Trophoblast cell (in vitro differentiated cells and primary cell): ENCODE results near the gene CCNDBP1.
"Not testable (repeated sequence)": the region's sequence is repeated elsewhere in the genome, so short reads cannot be mapped to it uniquely, and the experiment has no call there.

ENCODE experiments used
- DNase-seq, 2 donors: peaks; one replicate each; pipeline ENCODE4 v3.0.0-alpha.2; 2016
- H2AFZ ChIP-seq: 2 replicates; pipeline ENCODE4 v1.6.1; 2013; ENCODE audit warnings: low read length, moderate library complexity, mild to moderate bottlenecking; ENCODE audit not compliant: insufficient read depth, poor library complexity
- H2AK5ac ChIP-seq: 2 replicates; pipeline ENCODE4 v1.6.1; 2013; ENCODE audit warnings: mild to moderate bottlenecking, low read length
- H2BK120ac ChIP-seq: 2 replicates; pipeline ENCODE4 v1.6.1; 2013; ENCODE audit warnings: low read length, mild to moderate bottlenecking, moderate library complexity; ENCODE audit not compliant: insufficient read depth, poor library complexity
- H2BK12ac ChIP-seq: 2 replicates; pipeline ENCODE4 v1.6.1; 2013; ENCODE audit warnings: mild to moderate bottlenecking, low read length, moderate library complexity
- H2BK5ac ChIP-seq: 2 replicates; pipeline ENCODE4 v1.6.1; 2013; ENCODE audit warnings: low read length, low read depth, moderate library complexity, mild to moderate bottlenecking; ENCODE audit not compliant: poor library complexity
- H3K14ac ChIP-seq: 2 replicates; pipeline ENCODE4 v1.6.1; 2013; ENCODE audit warnings: mild to moderate bottlenecking, low read length
- H3K18ac ChIP-seq: 2 replicates; pipeline ENCODE4 v1.6.1; 2013; ENCODE audit warnings: mild to moderate bottlenecking, low read length
- H3K23ac ChIP-seq: 2 replicates; pipeline ENCODE4 v1.6.1; 2013; ENCODE audit warnings: low read length
- H3K27ac ChIP-seq: 2 replicates; pipeline ENCODE4 v1.5.1; 2013; ENCODE audit warnings: low read depth, mild to moderate bottlenecking, inconsistent platforms, low read length, moderate library complexity
- H3K27me3 ChIP-seq: 2 replicates; pipeline ENCODE4 v1.6.1; 2013; ENCODE audit warnings: inconsistent platforms, mild to moderate bottlenecking, low read length, moderate library complexity; ENCODE audit not compliant: insufficient read depth
- H3K36me3 ChIP-seq, 2 experiments: 1 replicate in 1 of 2; 2 replicates in 1 of 2; pipeline ENCODE4 v1.6.1; 2013; ENCODE audit warnings: low read length in 2 of 2, mild to moderate bottlenecking in 2 of 2, moderate library complexity in 1 of 2; ENCODE audit not compliant: insufficient read depth in 2 of 2, control insufficient read depth in 1 of 2
- H3K4ac ChIP-seq: 2 replicates; pipeline ENCODE4 v1.6.1; 2013; ENCODE audit warnings: low read depth, mild to moderate bottlenecking, low read length, moderate library complexity
- H3K4me1 ChIP-seq, 2 experiments: 1 replicate in 1 of 2; 2 replicates in 1 of 2; pipeline ENCODE4 v1.6.1; 2013; ENCODE audit warnings: low read length in 2 of 2, mild to moderate bottlenecking in 2 of 2, moderate library complexity in 1 of 2; ENCODE audit not compliant: insufficient read depth in 2 of 2, control insufficient read depth in 1 of 2
- H3K4me2 ChIP-seq: 2 replicates; pipeline ENCODE4 v1.6.1; 2013; ENCODE audit warnings: inconsistent platforms, mild to moderate bottlenecking, low read length, moderate library complexity
- H3K4me3 ChIP-seq: 2 replicates; pipeline ENCODE4 v1.5.1; 2013; ENCODE audit warnings: mild to moderate bottlenecking, low read depth, low read length, inconsistent platforms
- H3K79me1 ChIP-seq: one replicate; pipeline ENCODE4 v1.6.1; 2013; ENCODE audit warnings: low read length
- H3K79me2 ChIP-seq: 2 replicates; pipeline ENCODE4 v1.6.1; 2013; ENCODE audit warnings: low read length, mild to moderate bottlenecking; ENCODE audit not compliant: control insufficient read depth, insufficient read depth, poor library complexity
- H3K9ac ChIP-seq: 2 replicates; pipeline ENCODE4 v1.6.1; 2013; ENCODE audit warnings: mild to moderate bottlenecking, low read length
- H3K9me3 ChIP-seq: 2 replicates; pipeline ENCODE4 v1.6.1; 2013; ENCODE audit warnings: low read depth, mild to moderate bottlenecking, control low read depth, inconsistent platforms, low read length; ENCODE audit not compliant: insufficient read depth
- H4K12ac ChIP-seq: 2 replicates; pipeline ENCODE4 v1.6.1; 2013; ENCODE audit warnings: low read depth, mild to moderate bottlenecking, low read length, moderate library complexity
- H4K8ac ChIP-seq: 2 replicates; pipeline ENCODE4 v1.6.1; 2013; ENCODE audit warnings: low read depth, mild to moderate bottlenecking, low read length, moderate library complexity
- H4K91ac ChIP-seq: one replicate; pipeline ENCODE4 v1.6.1; 2013; ENCODE audit warnings: low read depth, mild to moderate bottlenecking, low read length, moderate library complexity
- WGBS: extraction: QIAGEN DNeasy Blood & Tissue Kit; methylation state at CpG from one replicate; pipeline ENCODE4 v1.1.7; 2013; ENCODE audit warnings: missing lambda C conversion rate; ENCODE audit not compliant: insufficient read length, insufficient coverage; ENCODE audit errors: extremely low coverage; 5-methylcytosine and 5-hydroxymethylcytosine counted together

The CCNDBP1 gene

DNA sequence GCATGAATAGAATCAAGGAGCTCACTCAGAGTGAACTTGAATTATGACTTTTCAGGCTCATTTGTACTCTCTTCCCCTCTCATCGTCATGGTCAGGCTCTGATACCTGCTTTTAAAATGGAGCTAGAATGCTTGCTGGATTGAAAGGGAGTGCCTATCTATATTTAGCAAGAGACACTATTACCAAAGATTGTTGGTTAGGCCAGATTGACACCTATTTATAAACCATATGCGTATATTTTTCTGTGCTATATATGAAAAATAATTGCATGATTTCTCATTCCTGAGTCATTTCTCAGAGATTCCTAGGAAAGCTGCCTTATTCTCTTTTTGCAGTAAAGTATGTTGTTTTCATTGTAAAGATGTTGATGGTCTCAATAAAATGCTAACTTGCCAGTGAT, 9.6 kb downstream of the CCNDBP1 start:
- Histone ChIP-seq H2BK5ac (no peak overlapping the region), H3K4ac (no peak overlapping the region), H2BK12ac (no peak overlapping the region), H3K9ac (no peak overlapping the region), H4K12ac (no peak overlapping the region), H2AK5ac (no peak overlapping the region), H3K36me3 (peaks cover 12 to 22% of the 10 kb centered on the region in 2 experiments), H3K23ac (no peak overlapping the region), H2BK120ac (no peak overlapping the region), H3K4me3 (no peak overlapping the region), H4K8ac (no peak overlapping the region), H3K27me3 (no peaks in the 10 kb centered on the region), H3K27ac (no peak overlapping the region), H3K4me1 (no peaks in the 10 kb centered on the region), H2AFZ (no peak overlapping the region), H4K91ac (no peak overlapping the region), H3K9me3 (no peaks in the 10 kb centered on the region), H3K79me1 (no peaks in the 10 kb centered on the region), H3K14ac (no peak overlapping the region), H3K4me2 (no peak overlapping the region), H3K18ac (no peak overlapping the region), H3K79me2 (no peaks in the 10 kb centered on the region)
- no CpG with 5 or more reads among the region's 2 CpGs for WGBS
- no peak for DNase-seq

GRCh38 chr15:43196760-43197548, 11.8 kb downstream of the CCNDBP1 start:
- no peak for DNase-seq
- no peak overlapping the region for H3K9ac ChIP-seq
- no CpG with 5 or more reads among the region's 10 CpGs for WGBS
- H3K14ac ChIP-seq, result no peak overlapping the region
- H3K4ac ChIP-seq, result no peak overlapping the region
- no peaks in the 10 kb centered on the region for H3K9me3 ChIP-seq
- no peak overlapping the region for H4K8ac ChIP-seq
- no peak overlapping the region for H3K4me2 ChIP-seq
- no peak overlapping the region for H3K27ac ChIP-seq
- peaks cover 7 to 10% of the 10 kb centered on the region in 2 experiments for H3K36me3 ChIP-seq
- no peak overlapping the region for H2AK5ac ChIP-seq
- H2AFZ ChIP-seq, result no peak overlapping the region
- H4K12ac ChIP-seq, result no peak overlapping the region
- no peak overlapping the region for H2BK120ac ChIP-seq
- H2BK5ac ChIP-seq, result no peak overlapping the region
- no peak overlapping the region for H3K18ac ChIP-seq
- H3K23ac ChIP-seq, result no peak overlapping the region
- no peaks in the 10 kb centered on the region for H3K4me1 ChIP-seq
- no peak overlapping the region for H3K4me3 ChIP-seq
- no peaks in the 10 kb centered on the region for H3K27me3 ChIP-seq
- no peaks in the 10 kb centered on the region for H3K79me1 ChIP-seq
- no peak overlapping the region for H2BK12ac ChIP-seq
- no peak overlapping the region for H4K91ac ChIP-seq
- no peaks in the 10 kb centered on the region for H3K79me2 ChIP-seq

DNA sequence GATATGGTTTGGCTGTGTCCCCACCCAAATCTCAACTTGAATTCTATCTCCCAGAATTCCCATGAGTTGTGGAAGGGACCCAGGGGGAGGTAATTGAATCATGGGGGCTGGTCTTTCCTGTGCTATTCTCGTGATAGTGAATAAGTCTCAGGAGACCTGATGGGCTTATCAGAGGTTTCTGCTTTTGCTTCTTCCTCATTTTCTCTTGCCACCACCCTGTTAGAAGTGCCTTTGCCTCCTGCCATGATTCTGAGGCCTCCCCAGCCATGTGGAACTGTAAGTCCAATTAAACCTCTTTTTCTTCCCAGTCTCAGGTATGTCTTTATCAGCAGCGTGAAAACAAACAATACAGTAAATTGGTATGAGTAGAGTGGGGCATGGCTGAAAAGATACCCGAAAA, 12.6 kb downstream of the CCNDBP1 start:
- not testable (repeated sequence) for H2BK5ac ChIP-seq, H3K4me3 ChIP-seq, H3K79me2 ChIP-seq, H3K9ac ChIP-seq, H4K91ac ChIP-seq, H3K27ac ChIP-seq, H3K9me3 ChIP-seq, H3K27me3 ChIP-seq, H3K23ac ChIP-seq, H2BK120ac ChIP-seq, H4K12ac ChIP-seq, H3K4ac ChIP-seq, H3K14ac ChIP-seq, H4K8ac ChIP-seq, H3K18ac ChIP-seq, H3K4me1 ChIP-seq, H3K79me1 ChIP-seq, H2AK5ac ChIP-seq, H2AFZ ChIP-seq, H3K4me2 ChIP-seq, DNase-seq, H2BK12ac ChIP-seq
- H3K36me3 ChIP-seq, result peaks cover 7 to 10% of the 10 kb centered on the region in 2 experiments
- WGBS, result no CpG with 5 or more reads among the region's 3 CpGs

DNA sequence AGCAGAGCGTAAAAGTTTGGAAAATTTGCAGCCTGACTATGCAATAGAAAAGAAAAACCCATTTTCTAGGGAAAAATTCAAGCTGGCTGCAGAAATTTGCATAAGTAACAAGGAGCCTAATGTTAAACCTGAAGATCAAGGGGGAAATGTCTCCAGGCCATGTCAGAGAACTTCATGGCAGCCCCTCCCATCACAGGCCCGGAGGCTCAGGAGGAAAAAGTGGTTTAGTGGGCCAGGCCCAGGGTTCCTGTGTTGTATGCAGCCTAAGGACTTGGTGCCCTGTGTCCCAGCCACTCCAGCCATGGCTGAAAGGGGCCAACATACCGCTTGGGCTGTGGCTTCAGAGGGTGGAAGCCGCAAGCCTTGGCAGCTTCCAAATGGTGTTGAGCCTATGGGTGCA, 13.4 kb downstream of the CCNDBP1 start:
- not testable (repeated sequence) for H2BK12ac ChIP-seq, H2AK5ac ChIP-seq, H3K27me3 ChIP-seq, H4K8ac ChIP-seq, H3K9me3 ChIP-seq, H3K23ac ChIP-seq, H3K27ac ChIP-seq, H3K4me2 ChIP-seq, H3K36me3 ChIP-seq, H2AFZ ChIP-seq, H3K79me1 ChIP-seq, H3K9ac ChIP-seq, H2BK120ac ChIP-seq, H2BK5ac ChIP-seq, H4K12ac ChIP-seq, H3K4me1 ChIP-seq, H3K79me2 ChIP-seq, H3K18ac ChIP-seq, H3K4me3 ChIP-seq, H3K4ac ChIP-seq, H4K91ac ChIP-seq, DNase-seq, H3K14ac ChIP-seq
- no CpG with 5 or more reads among the region's 4 CpGs for WGBS
